HEK293T (cell line): Measurements from ENCODE around the gene HTT.

Experiments
- CTCF ChIA-PET: fragments of 350-600 bp; formaldehyde crosslinking; extraction: SDS; loops from one replicate; lab custom pipeline; 2021; ENCODE audit warnings: antibody characterized with exemption, inconsistent platforms; lab: Yijun Ruan, JAX
- POLR2A ChIA-PET: fragments of 350-600 bp; formaldehyde crosslinking; extraction: SDS; loops from one replicate; lab custom pipeline; 2020; ENCODE audit warnings: antibody characterized with exemption, inconsistent platforms; lab: Yijun Ruan, JAX
- DNase-seq: peaks from one replicate; pipeline ENCODE4 v3.0.0; 2012; ENCODE audit warnings: mixed read lengths; ENCODE audit errors: extremely low spot score
- ARNT ChIP-seq: fragments of 450-650 bp; IDR thresholded peaks from 2 replicates; pipeline ENCODE4 v1.6.1; 2017; ENCODE audit warnings: mild to moderate bottlenecking
- BHLHE40 ChIP-seq: fragments of 450-650 bp; IDR thresholded peaks from 2 replicates; pipeline ENCODE4 v1.6.1; 2016; ENCODE audit warnings: mild to moderate bottlenecking, moderate library complexity, borderline replicate concordance
- CTBP1 ChIP-seq: fragments of 450-650 bp; IDR thresholded peaks from 2 replicates; pipeline ENCODE4 v1.6.1; 2016; ENCODE audit warnings: borderline replicate concordance
- ELF4 ChIP-seq: fragments of 450-650 bp; IDR thresholded peaks from 2 replicates; pipeline ENCODE4 v1.6.1; 2017; ENCODE audit warnings: antibody characterized with exemption
- FOXA1 ChIP-seq: fragments of 450-650 bp; IDR thresholded peaks from 2 replicates; pipeline ENCODE4 v1.6.1; 2016; ENCODE audit warnings: mild to moderate bottlenecking
- FOXK2 ChIP-seq: fragments of 450-650 bp; IDR thresholded peaks from 2 replicates; pipeline ENCODE4 v1.6.1; 2016; ENCODE audit warnings: mild to moderate bottlenecking
- FOXM1 ChIP-seq: fragments of 450-650 bp; IDR thresholded peaks from 2 replicates; pipeline ENCODE4 v1.6.1; 2017; ENCODE audit warnings: mild to moderate bottlenecking, borderline replicate concordance
- HDGF ChIP-seq: fragments of 450-650 bp; IDR thresholded peaks from 2 replicates; pipeline ENCODE4 v1.6.1; 2017; ENCODE audit warnings: antibody characterized with exemption, borderline replicate concordance
- L3MBTL2 ChIP-seq: fragments of 450-650 bp; conservative IDR thresholded peaks from 2 replicates; pipeline ENCODE4 v1.6.1; 2016; ENCODE audit warnings: mild to moderate bottlenecking
- LEF1 ChIP-seq: fragments of 450-650 bp; IDR thresholded peaks from 2 replicates; pipeline ENCODE4 v1.6.1; 2017; ENCODE audit warnings: mild to moderate bottlenecking, borderline replicate concordance
- NFRKB ChIP-seq: fragments of 450-650 bp; IDR thresholded peaks from 2 replicates; pipeline ENCODE4 v1.6.1; 2016; ENCODE audit warnings: mild to moderate bottlenecking, moderate library complexity
- PKNOX1 ChIP-seq: fragments of 450-650 bp; IDR thresholded peaks from 2 replicates; pipeline ENCODE4 v1.6.1; 2016
- SP1 ChIP-seq: fragments of 450-650 bp; IDR thresholded peaks from 2 replicates; pipeline ENCODE4 v1.6.1; 2017
- SUZ12 ChIP-seq: fragments of 450-650 bp; IDR thresholded peaks from 2 replicates; pipeline ENCODE4 v1.6.1; 2016; ENCODE audit warnings: mild to moderate bottlenecking
- TARDBP ChIP-seq: fragments of 450-650 bp; IDR thresholded peaks from 2 replicates; pipeline ENCODE4 v1.6.1; 2016
- ZNF384 ChIP-seq: fragments of 450-650 bp; IDR thresholded peaks from 2 replicates; pipeline ENCODE4 v1.6.1; 2016

HTT gene

GRCh38 chr4:3276986-3277385 lies 202.5 kb downstream of the HTT start:
- TF ChIP-seq FOXM1 (no peak), BHLHE40 (no peak), SUZ12 (no peak), SP1 (no peak), NFRKB (no peak), FOXA1 (no peak), FOXK2 (no peak), TARDBP (no peak), ZNF384 (no peak), CTBP1 (no peak), LEF1 (no peak), ARNT (no peak), ELF4 (no peak), PKNOX1 (no peak)
- DNase-seq, result no peak
- ChIA-PET POLR2A (interaction anchor here (1.1 kb wide), 1 partner anchor 15 kb away, joined by 5 read pairs; no protein-coding TSS in a partner anchor), CTCF (no interaction called here)

GRCh38 chr4:3280466-3280865 lies 206.0 kb downstream of the HTT start:
- POLR2A ChIA-PET, result no interaction called here

GRCh38 chr4:3283483-3283882 lies 209.0 kb downstream of the HTT start:
- TF ChIP-seq NFRKB, result no peak
- no peak for TF ChIP-seq HDGF
- TF ChIP-seq BHLHE40, result no peak
- no peak for TF ChIP-seq LEF1
- TF ChIP-seq ARNT, result no peak
- TF ChIP-seq FOXK2, result no peak
- no peak for TF ChIP-seq TARDBP
- TF ChIP-seq FOXA1, result no peak
- TF ChIP-seq SUZ12, result no peak
- no peak for TF ChIP-seq FOXM1
- TF ChIP-seq ELF4, result no peak
- no peak for TF ChIP-seq L3MBTL2
- no peak for TF ChIP-seq SP1
- no peak for DNase-seq
- CTCF ChIA-PET, result no interaction called here
- POLR2A ChIA-PET, result no interaction called here

More at GRCh38 chr4:3280466-3280865, 206.0 kb downstream of the HTT start:
- TF ChIP-seq ARNT (no peak), CTBP1 (no peak), NFRKB (no peak), PKNOX1 (no peak), TARDBP (no peak), FOXK2 (no peak), SUZ12 (no peak), FOXM1 (no peak), L3MBTL2 (no peak), ZNF384 (no peak), ELF4 (no peak), LEF1 (no peak), BHLHE40 (no peak), HDGF (no peak)
- CTCF ChIA-PET, result no interaction called here
- no peak for DNase-seq

GRCh38 chr4:3283916-3284315 lies 209.4 kb downstream of the HTT start:
- no peak for TF ChIP-seq FOXA1
- TF ChIP-seq CTBP1, result no peak
- no peak for TF ChIP-seq SUZ12
- TF ChIP-seq FOXM1, result no peak
- TF ChIP-seq ELF4, result no peak
- TF ChIP-seq NFRKB, result no peak
- no peak for TF ChIP-seq BHLHE40
- no peak for TF ChIP-seq LEF1
- no peak for TF ChIP-seq PKNOX1
- no peak for TF ChIP-seq TARDBP
- TF ChIP-seq ZNF384, result no peak
- POLR2A ChIA-PET, result no interaction called here
- CTCF ChIA-PET, result no interaction called here
- no peak for DNase-seq

- no peak for TF ChIP-seq PKNOX1
- no peak for TF ChIP-seq L3MBTL2
- no peak for TF ChIP-seq SP1
- TF ChIP-seq NFRKB, result no peak
- no peak for TF ChIP-seq BHLHE40
- TF ChIP-seq FOXK2, result no peak
- no peak for TF ChIP-seq TARDBP
- no peak for TF ChIP-seq FOXA1
- DNase-seq, result no peak
- ChIA-PET CTCF (no interaction called here), POLR2A (no interaction called here)
These were observed 210.5 kb downstream of the HTT start for GRCh38 chr4:3284734-3285557.
